SK-N-SH treated with all-trans-retinoic acid at 6 μM for 48 hours (cell line): ENCODE data around the gene GRID1.

Experiments used
- ATAC-seq: fragments of 200-7000 bp; cut with Tn5 transposase; 3 replicates; pipeline ENCODE4 v1.9.1; 2020; ENCODE audit warnings: mild to moderate bottlenecking, moderate library complexity
- ARNTL ChIP-seq: fragments of 450-650 bp; formaldehyde crosslinking; IDR thresholded peaks from 2 replicates; pipeline ENCODE4 v1.5.0; 2020; ENCODE audit warnings: low read depth, mild to moderate bottlenecking, moderate library complexity, borderline replicate concordance
- BACH2 ChIP-seq: fragments of 250-450 bp; sonication (Bioruptor Pico); IDR thresholded peaks from 2 replicates; pipeline ENCODE4 v1.9.0; 2021; ENCODE audit warnings: mild to moderate bottlenecking, borderline replicate concordance
- CSDC2 ChIP-seq: fragments of 250-450 bp; sonication (Bioruptor Pico); IDR thresholded peaks from 2 replicates; pipeline ENCODE4 v1.5.0; 2020; ENCODE audit warnings: mild to moderate bottlenecking, moderate library complexity
- ESRRG ChIP-seq: fragments of 250-450 bp; sonication (Bioruptor Pico); IDR thresholded peaks from 2 replicates; pipeline ENCODE4 v1.6.1; 2021; ENCODE audit warnings: mild to moderate bottlenecking
- GLIS3 ChIP-seq: fragments of 250-450 bp; sonication (Bioruptor Pico); IDR thresholded peaks from 2 replicates; pipeline ENCODE4 v1.5.0; 2020; ENCODE audit warnings: mild to moderate bottlenecking, moderate library complexity
- ISL1 ChIP-seq: fragments of 250-450 bp; sonication (Bioruptor Pico); IDR thresholded peaks from 2 replicates; pipeline ENCODE4 v2.1.2; 2022; ENCODE audit warnings: mild to moderate bottlenecking, moderate library complexity
- OSR1 ChIP-seq: fragments of 250-450 bp; sonication (Bioruptor Pico); IDR thresholded peaks from 2 replicates; pipeline ENCODE4 v1.8.0; 2022; ENCODE audit warnings: moderate library complexity, mild to moderate bottlenecking, inconsistent platforms
- TCF4 ChIP-seq: fragments of 250-450 bp; sonication (Bioruptor Pico); IDR thresholded peaks from 2 replicates; pipeline ENCODE4 v1.8.0; 2021; ENCODE audit warnings: mild to moderate bottlenecking, moderate library complexity, borderline replicate concordance
- TOX ChIP-seq: fragments of 250-450 bp; sonication (Bioruptor Pico); IDR thresholded peaks from 2 replicates; pipeline ENCODE4 v1.8.0; 2021; ENCODE audit warnings: mild to moderate bottlenecking, moderate library complexity, borderline replicate concordance
- ZC3H10 ChIP-seq: fragments of 250-450 bp; sonication (Bioruptor Pico); IDR thresholded peaks from 2 replicates; pipeline ENCODE4 v1.5.1; 2021; ENCODE audit warnings: mild to moderate bottlenecking, moderate library complexity
- ZFP30 ChIP-seq: fragments of 450-650 bp; formaldehyde crosslinking; IDR thresholded peaks from 2 replicates; pipeline ENCODE4 v1.5.0; 2022; ENCODE audit warnings: mild to moderate bottlenecking, moderate library complexity
- ZNF565 ChIP-seq: fragments of 450-650 bp; formaldehyde crosslinking; conservative IDR thresholded peaks from 2 replicates; pipeline ENCODE4 v1.5.0; 2020; ENCODE audit warnings: low read depth, mild to moderate bottlenecking, moderate library complexity
- ZNF8 ChIP-seq: fragments of 450-650 bp; formaldehyde crosslinking; IDR thresholded peaks from 2 replicates; pipeline ENCODE4 v1.5.0; 2020; ENCODE audit warnings: mild to moderate bottlenecking, moderate library complexity
- TF ChIP-seq, protein P1 (sequence below): fragments of 250-450 bp; sonication (Bioruptor Pico); IDR thresholded peaks from 2 replicates; pipeline ENCODE4 v1.5.1; 2021; ENCODE audit warnings: mild to moderate bottlenecking, moderate library complexity
- TF ChIP-seq, protein P2 (sequence below): fragments of 250-450 bp; sonication (Bioruptor Pico); IDR thresholded peaks from 2 replicates; pipeline ENCODE4 v1.8.0; 2021; ENCODE audit warnings: low read depth, mild to moderate bottlenecking, moderate library complexity, borderline replicate concordance
- TF ChIP-seq, protein P3 (sequence below): fragments of 250-450 bp; sonication (Bioruptor Pico); IDR thresholded peaks from 2 replicates; pipeline ENCODE4 v1.5.0; 2020; ENCODE audit warnings: mild to moderate bottlenecking, moderate library complexity
- TF ChIP-seq, protein P4 (sequence below): fragments of 250-450 bp; sonication (Bioruptor Pico); IDR thresholded peaks from 2 replicates; pipeline ENCODE4 v1.8.0; 2020; ENCODE audit warnings: mild to moderate bottlenecking, moderate library complexity, borderline replicate concordance
- TF ChIP-seq, protein P5 (sequence below): fragments of 250-450 bp; sonication (Bioruptor Pico); IDR thresholded peaks from 2 replicates; pipeline ENCODE4 v1.5.1; 2020; ENCODE audit warnings: low read depth, mild to moderate bottlenecking, moderate library complexity

The GRID1 gene

DNA sequence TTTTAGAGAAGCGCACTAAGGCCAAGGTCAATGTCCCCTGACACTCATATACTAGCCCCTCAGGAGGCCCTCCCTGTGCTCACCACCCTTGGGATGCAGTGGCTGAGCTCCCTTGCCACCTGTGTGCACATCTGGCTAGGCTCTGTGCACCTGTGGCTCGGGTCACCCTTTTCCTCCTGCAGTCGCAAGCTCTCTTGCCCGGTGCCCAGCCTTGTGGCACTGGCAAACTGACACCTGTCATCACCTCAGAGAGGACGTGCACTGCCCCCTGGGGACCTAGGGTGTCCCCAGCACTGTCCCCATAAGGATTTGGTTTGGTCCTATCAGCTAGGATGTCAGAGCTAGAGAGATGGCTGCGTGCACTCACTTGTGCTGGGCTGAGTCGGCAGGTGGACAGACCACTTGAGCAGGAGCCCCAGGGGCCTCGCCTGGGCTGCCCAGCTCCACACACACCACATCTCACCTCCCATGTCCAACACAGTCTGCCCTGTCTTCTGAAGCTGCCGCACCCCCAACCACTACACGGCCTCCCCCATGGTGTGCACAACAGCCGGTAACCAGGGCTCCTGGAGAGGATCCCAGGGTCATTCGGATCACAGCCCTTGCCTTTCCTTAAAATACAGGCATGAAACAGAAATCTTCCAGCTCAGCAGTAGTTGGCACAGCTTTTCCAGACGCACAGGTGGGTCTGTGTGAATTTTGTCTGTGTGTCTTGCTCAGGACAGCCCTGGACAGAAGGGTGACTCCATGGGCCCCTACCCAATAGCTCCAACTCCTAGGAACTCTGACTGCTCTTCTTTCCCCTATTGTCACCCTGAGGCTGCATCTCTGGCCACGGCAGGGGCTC lies 111.0 kb downstream of the GRID1 start:
- ATAC-seq: no peak
- TF ChIP-seq, protein P1, sequence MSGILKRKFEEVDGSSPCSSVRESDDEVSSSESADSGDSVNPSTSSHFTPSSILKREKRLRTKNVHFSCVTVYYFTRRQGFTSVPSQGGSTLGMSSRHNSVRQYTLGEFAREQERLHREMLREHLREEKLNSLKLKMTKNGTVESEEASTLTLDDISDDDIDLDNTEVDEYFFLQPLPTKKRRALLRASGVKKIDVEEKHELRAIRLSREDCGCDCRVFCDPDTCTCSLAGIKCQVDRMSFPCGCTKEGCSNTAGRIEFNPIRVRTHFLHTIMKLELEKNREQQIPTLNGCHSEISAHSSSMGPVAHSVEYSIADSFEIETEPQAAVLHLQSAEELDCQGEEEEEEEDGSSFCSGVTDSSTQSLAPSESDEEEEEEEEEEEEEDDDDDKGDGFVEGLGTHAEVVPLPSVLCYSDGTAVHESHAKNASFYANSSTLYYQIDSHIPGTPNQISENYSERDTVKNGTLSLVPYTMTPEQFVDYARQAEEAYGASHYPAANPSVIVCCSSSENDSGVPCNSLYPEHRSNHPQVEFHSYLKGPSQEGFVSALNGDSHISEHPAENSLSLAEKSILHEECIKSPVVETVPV (CRISPR knock-in tag): no peak
- TF ChIP-seq TCF4 (CRISPR knock-in tag) (no peak), ARNTL (CRISPR knock-in tag) (no peak), ZC3H10 (CRISPR knock-in tag) (no peak), ZNF8 (CRISPR knock-in tag) (no peak)

DNA sequence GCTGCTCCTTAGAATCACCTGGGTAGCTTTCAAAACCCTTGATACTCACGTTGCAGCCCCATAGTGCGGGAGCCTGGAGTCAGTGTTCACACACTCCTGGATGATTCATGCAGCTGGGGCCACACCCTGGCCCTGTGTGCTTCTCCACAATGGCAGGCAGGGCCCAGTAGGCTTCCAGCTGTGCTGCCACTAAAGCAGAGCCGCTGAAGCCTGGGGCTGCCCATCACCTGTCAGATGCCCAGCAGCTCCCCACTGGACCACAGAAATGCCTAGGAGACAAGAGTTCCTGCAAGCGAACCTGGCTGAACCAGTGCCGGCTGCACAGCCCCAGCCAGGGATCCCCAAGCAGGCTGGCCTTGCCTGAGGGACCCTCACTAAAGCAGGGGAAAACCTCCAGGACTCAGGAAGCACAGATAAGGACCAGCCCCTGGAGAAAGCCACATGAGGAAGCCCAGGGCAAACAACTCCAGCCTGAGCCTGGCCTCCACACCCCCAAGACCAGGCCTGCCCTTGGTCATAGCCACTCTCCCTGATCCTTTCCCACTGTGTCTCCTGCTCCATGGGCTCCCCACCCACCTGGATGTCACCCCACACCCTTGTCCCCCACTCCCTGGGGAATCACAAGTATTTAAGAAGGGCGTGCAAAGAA lies 111.9 kb downstream of the GRID1 start:
- ATAC-seq: no peak
- TF ChIP-seq ISL1 (CRISPR knock-in tag) (no peak), GLIS3 (CRISPR knock-in tag) (no peak), CSDC2 (CRISPR knock-in tag) (no peak), TOX (CRISPR knock-in tag) (no peak), ESRRG (CRISPR knock-in tag) (no peak), ZNF565 (no peak), TCF4 (CRISPR knock-in tag) (no peak), BACH2 (CRISPR knock-in tag) (no peak), OSR1 (CRISPR knock-in tag) (no peak), ZNF8 (CRISPR knock-in tag) (no peak), ZFP30 (CRISPR knock-in tag) (no peak)
- TF ChIP-seq, protein P2, sequence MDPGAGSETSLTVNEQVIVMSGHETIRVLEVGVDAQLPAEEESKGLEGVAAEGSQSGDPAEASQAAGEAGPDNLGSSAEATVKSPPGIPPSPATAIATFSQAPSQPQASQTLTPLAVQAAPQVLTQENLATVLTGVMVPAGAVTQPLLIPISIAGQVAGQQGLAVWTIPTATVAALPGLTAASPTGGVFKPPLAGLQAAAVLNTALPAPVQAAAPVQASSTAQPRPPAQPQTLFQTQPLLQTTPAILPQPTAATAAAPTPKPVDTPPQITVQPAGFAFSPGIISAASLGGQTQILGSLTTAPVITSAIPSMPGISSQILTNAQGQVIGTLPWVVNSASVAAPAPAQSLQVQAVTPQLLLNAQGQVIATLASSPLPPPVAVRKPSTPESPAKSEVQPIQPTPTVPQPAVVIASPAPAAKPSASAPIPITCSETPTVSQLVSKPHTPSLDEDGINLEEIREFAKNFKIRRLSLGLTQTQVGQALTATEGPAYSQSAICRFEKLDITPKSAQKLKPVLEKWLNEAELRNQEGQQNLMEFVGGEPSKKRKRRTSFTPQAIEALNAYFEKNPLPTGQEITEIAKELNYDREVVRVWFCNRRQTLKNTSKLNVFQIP (CRISPR knock-in tag): no peak
- TF ChIP-seq, protein P3, sequence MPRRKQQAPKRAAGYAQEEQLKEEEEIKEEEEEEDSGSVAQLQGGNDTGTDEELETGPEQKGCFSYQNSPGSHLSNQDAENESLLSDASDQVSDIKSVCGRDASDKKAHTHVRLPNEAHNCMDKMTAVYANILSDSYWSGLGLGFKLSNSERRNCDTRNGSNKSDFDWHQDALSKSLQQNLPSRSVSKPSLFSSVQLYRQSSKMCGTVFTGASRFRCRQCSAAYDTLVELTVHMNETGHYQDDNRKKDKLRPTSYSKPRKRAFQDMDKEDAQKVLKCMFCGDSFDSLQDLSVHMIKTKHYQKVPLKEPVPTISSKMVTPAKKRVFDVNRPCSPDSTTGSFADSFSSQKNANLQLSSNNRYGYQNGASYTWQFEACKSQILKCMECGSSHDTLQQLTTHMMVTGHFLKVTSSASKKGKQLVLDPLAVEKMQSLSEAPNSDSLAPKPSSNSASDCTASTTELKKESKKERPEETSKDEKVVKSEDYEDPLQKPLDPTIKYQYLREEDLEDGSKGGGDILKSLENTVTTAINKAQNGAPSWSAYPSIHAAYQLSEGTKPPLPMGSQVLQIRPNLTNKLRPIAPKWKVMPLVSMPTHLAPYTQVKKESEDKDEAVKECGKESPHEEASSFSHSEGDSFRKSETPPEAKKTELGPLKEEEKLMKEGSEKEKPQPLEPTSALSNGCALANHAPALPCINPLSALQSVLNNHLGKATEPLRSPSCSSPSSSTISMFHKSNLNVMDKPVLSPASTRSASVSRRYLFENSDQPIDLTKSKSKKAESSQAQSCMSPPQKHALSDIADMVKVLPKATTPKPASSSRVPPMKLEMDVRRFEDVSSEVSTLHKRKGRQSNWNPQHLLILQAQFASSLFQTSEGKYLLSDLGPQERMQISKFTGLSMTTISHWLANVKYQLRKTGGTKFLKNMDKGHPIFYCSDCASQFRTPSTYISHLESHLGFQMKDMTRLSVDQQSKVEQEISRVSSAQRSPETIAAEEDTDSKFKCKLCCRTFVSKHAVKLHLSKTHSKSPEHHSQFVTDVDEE: no peak
- TF ChIP-seq, protein P4, sequence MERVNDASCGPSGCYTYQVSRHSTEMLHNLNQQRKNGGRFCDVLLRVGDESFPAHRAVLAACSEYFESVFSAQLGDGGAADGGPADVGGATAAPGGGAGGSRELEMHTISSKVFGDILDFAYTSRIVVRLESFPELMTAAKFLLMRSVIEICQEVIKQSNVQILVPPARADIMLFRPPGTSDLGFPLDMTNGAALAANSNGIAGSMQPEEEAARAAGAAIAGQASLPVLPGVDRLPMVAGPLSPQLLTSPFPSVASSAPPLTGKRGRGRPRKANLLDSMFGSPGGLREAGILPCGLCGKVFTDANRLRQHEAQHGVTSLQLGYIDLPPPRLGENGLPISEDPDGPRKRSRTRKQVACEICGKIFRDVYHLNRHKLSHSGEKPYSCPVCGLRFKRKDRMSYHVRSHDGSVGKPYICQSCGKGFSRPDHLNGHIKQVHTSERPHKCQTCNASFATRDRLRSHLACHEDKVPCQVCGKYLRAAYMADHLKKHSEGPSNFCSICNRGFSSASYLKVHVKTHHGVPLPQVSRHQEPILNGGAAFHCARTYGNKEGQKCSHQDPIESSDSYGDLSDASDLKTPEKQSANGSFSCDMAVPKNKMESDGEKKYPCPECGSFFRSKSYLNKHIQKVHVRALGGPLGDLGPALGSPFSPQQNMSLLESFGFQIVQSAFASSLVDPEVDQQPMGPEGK (CRISPR knock-in tag): no peak
- TF ChIP-seq, protein P1 (CRISPR knock-in tag): no peak
- TF ChIP-seq, protein P5, sequence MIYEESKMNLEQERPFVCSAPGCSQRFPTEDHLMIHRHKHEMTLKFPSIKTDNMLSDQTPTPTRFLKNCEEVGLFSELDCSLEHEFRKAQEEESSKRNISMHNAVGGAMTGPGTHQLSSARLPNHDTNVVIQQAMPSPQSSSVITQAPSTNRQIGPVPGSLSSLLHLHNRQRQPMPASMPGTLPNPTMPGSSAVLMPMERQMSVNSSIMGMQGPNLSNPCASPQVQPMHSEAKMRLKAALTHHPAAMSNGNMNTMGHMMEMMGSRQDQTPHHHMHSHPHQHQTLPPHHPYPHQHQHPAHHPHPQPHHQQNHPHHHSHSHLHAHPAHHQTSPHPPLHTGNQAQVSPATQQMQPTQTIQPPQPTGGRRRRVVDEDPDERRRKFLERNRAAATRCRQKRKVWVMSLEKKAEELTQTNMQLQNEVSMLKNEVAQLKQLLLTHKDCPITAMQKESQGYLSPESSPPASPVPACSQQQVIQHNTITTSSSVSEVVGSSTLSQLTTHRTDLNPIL (CRISPR knock-in tag): no peak
